ENCODE data around the gene KAT6B.

The KAT6B gene

GRCh38 chr10:74991435-74991834, 165.0 kb downstream of the KAT6B start:
- DNase-seq, result no peak

GRCh38 chr10:74992068-74992467, 165.7 kb downstream of the KAT6B start:
- DNase-seq, result no peak

GRCh38 chr10:74993649-74994048, 167.2 kb downstream of the KAT6B start:
- no peak for DNase-seq

GRCh38 chr10:74994854-74995253, 168.5 kb downstream of the KAT6B start:
- no peak for DNase-seq

- DNase-seq, result no peak
These were observed 169.4 kb downstream of the KAT6B start for GRCh38 chr10:74995806-74996205.

- DNase-seq, result no peak
These were observed 170.8 kb downstream of the KAT6B start for GRCh38 chr10:74997163-74997562.

- no peak for DNase-seq
These were observed 174.4 kb downstream of the KAT6B start for GRCh38 chr10:75000748-75001321.

GRCh38 chr10:75001715-75002350, 175.4 kb downstream of the KAT6B start:
- no peak for DNase-seq

- DNase-seq, result no peak
These were observed 175.9 kb downstream of the KAT6B start for GRCh38 chr10:75002351-75002725.

GRCh38 chr10:75002967-75003594, 176.7 kb downstream of the KAT6B start:
- no peak for DNase-seq

GRCh38 chr10:75003891-75004290, 177.5 kb downstream of the KAT6B start:
- DNase-seq, result no peak

GRCh38 chr10:75007646-75008045, 181.2 kb downstream of the KAT6B start:
- no peak for DNase-seq

GRCh38 chr10:75008952-75009351, 182.6 kb downstream of the KAT6B start:
- DNase-seq, result no peak

GRCh38 chr10:75009426-75009825, 183.0 kb downstream of the KAT6B start:
- DNase-seq, result no peak

GRCh38 chr10:75010373-75010772, 184.0 kb downstream of the KAT6B start:
- DNase-seq, result no peak

GRCh38 chr10:75011221-75011620, 184.8 kb downstream of the KAT6B start:
- DNase-seq, result no peak

- DNase-seq, result no peak
These were observed 186.1 kb downstream of the KAT6B start for GRCh38 chr10:75012471-75012870.

- DNase-seq, result no peak
These were observed 186.6 kb downstream of the KAT6B start for GRCh38 chr10:75013007-75013406.

- no peak for DNase-seq
These were observed 187.1 kb downstream of the KAT6B start for GRCh38 chr10:75013522-75013921.

- DNase-seq, result no peak
These were observed 188.3 kb downstream of the KAT6B start for GRCh38 chr10:75014516-75015230.

- DNase-seq, result no peak
These were observed 189.0 kb downstream of the KAT6B start for GRCh38 chr10:75015442-75015841.

- no peak for DNase-seq
These were observed 189.9 kb downstream of the KAT6B start for GRCh38 chr10:75016325-75016724.

- DNase-seq, result no peak
These were observed 191.9 kb downstream of the KAT6B start for GRCh38 chr10:75018251-75018650.

All from activated CD8-positive, alpha-beta memory T cell treated with anti-CD3 and anti-CD28 coated beads for 24 hours (primary cell).